SK-N-SH (cell line): ENCODE data around the gene NELFB. TPM values are rescaled to one million over a fixed set of nuclear protein-coding genes. Genes with fewer than 3 reads are reported as not detected.

Source experiments
- CTCF ChIA-PET: fragments of 300-600, 350-600 bp; formaldehyde crosslinking; extraction: SDS; loops from one replicate; lab custom pipeline; 2021; lab: Yijun Ruan, JAX
- POLR2A ChIA-PET: fragments of 350-600 bp; sonication (Branson Sonifier 250); formaldehyde crosslinking; extraction: SDS; loops from one replicate; lab custom pipeline; 2020; ENCODE audit warnings: antibody characterized with exemption, inconsistent platforms; lab: Yijun Ruan, JAX
- DNase-seq: peaks from one replicate; pipeline ENCODE4 v3.0.0; 2012
- H2AFZ ChIP-seq: fragments of 200-600 bp; sonication (generic); 2 replicates; pipeline ENCODE4 v1.8.1; 2016; ENCODE audit warnings: antibody characterized with exemption, mild to moderate bottlenecking, low read depth
- H3F3A ChIP-seq: fragments of 200-600 bp; sonication (generic); replicated peaks from 2 replicates; pipeline ENCODE3; 2016; ENCODE audit warnings: antibody characterized with exemption, mild to moderate bottlenecking; ENCODE audit not compliant: insufficient read depth
- H3K27ac ChIP-seq, 2 experiments: fragments of 200-500 bp in 1 of 2; fragments of 200-600 bp in 1 of 2; sonication (Bioruptor generic) in 1 of 2; sonication (generic), shearing (Covaris generic) in 1 of 2; 2 replicates each; pipeline versions ENCODE4 v1.5.1 to v1.6.1; 2014 to 2016; ENCODE audit warnings: low read depth in 2 of 2, inconsistent platforms in 1 of 2, low read length in 1 of 2, mild to moderate bottlenecking in 1 of 2, mixed read lengths in 1 of 2
- H3K27me3 ChIP-seq: fragments of 200-600 bp; sonication (generic), shearing (Covaris generic); 2 replicates; pipeline ENCODE4 v1.6.1; 2016; ENCODE audit warnings: mixed run types; ENCODE audit not compliant: insufficient read depth
- H3K36me3 ChIP-seq, 2 experiments: fragments of 200-500 bp in 1 of 2; fragments of 200-600 bp in 1 of 2; sonication (Bioruptor generic) in 1 of 2; sonication (generic) in 1 of 2; replicated peaks in 1 of 2; 2 replicates each; pipeline versions ENCODE3 to v1.5.1; 2014 to 2016; ENCODE audit warnings: low read length in 1 of 2, mild to moderate bottlenecking in 1 of 2; ENCODE audit not compliant: insufficient read depth in 2 of 2, control insufficient read depth in 1 of 2
- H3K4me1 ChIP-seq, 2 experiments: fragments of 200-500 bp in 1 of 2; fragments of 200-600 bp in 1 of 2; sonication (Bioruptor generic) in 1 of 2; sonication (generic), shearing (Covaris generic) in 1 of 2; 2 replicates each; pipeline versions ENCODE4 v1.5.1 to v1.6.1; 2014 to 2016; ENCODE audit warnings: low read depth in 1 of 2, low read length in 1 of 2, mixed run types in 1 of 2; ENCODE audit not compliant: insufficient read depth in 2 of 2, control insufficient read depth in 1 of 2
- H3K4me2 ChIP-seq: fragments of 200-600 bp; sonication (generic), shearing (Covaris generic); 2 replicates; pipeline ENCODE4 v1.6.1; 2017; ENCODE audit warnings: mixed run types
- H3K4me3 ChIP-seq, 2 experiments: fragments of 200-500 bp in 1 of 2; fragments of 200-600 bp in 1 of 2; sonication (Bioruptor generic) in 1 of 2; sonication (generic), shearing (Covaris generic) in 1 of 2; 2 replicates each; pipeline versions ENCODE4 v1.5.1 to v1.8.1; 2014 to 2016; ENCODE audit warnings: low read depth in 2 of 2, inconsistent platforms in 1 of 2, low read length in 1 of 2, mild to moderate bottlenecking in 1 of 2, mixed read lengths in 1 of 2, moderate library complexity in 1 of 2
- H3K79me2 ChIP-seq: fragments of 200-600 bp; sonication (generic); 2 replicates; pipeline ENCODE4 v1.8.1; 2017; ENCODE audit warnings: mild to moderate bottlenecking; ENCODE audit not compliant: insufficient read depth
- H3K9ac ChIP-seq: fragments of 200-600 bp; sonication (generic); 2 replicates; pipeline ENCODE4 v1.6.1; 2017; ENCODE audit warnings: mixed run types
- H3K9me2 ChIP-seq: fragments of 200-600 bp; sonication (generic); 2 replicates; pipeline ENCODE4 v1.6.1; 2017; ENCODE audit warnings: mixed run types
- H3K9me3 ChIP-seq: fragments of 200-600 bp; sonication (generic); 2 replicates; pipeline ENCODE4 v1.6.1; 2017; ENCODE audit warnings: mixed run types, mild to moderate bottlenecking, moderate library complexity
- H4K20me1 ChIP-seq: fragments of 200-600 bp; sonication (generic); 2 replicates; pipeline ENCODE4 v1.6.1; 2017; ENCODE audit warnings: mild to moderate bottlenecking, mixed run types; ENCODE audit not compliant: insufficient read depth
- CHD2 ChIP-seq: fragments of 150-350 bp; IDR thresholded peaks from 2 replicates; pipeline ENCODE4 v1.6.1; 2018; ENCODE audit warnings: low read length; ENCODE audit not compliant: partially characterized antibody
- EZH2phosphoT487 ChIP-seq: fragments of 200-600 bp; sonication (generic); IDR thresholded peaks from 2 replicates; pipeline ENCODE4 v1.6.1; 2017; ENCODE audit warnings: low read depth, mixed run types, mild to moderate bottlenecking, antibody characterized with exemption, moderate library complexity, borderline replicate concordance
- FOSL2 ChIP-seq: IDR thresholded peaks from 2 replicates; pipeline ENCODE4 v1.4.0; 2012; ENCODE audit warnings: low read depth, mild to moderate bottlenecking, moderate library complexity, borderline replicate concordance
- FOXJ3 ChIP-seq: sonication (generic); formaldehyde crosslinking; IDR thresholded peaks from 2 replicates; pipeline ENCODE4 v1.5.1; 2020; ENCODE audit warnings: mild to moderate bottlenecking, missing genetic modification reagents
- FOXM1 ChIP-seq: IDR thresholded peaks from 2 replicates; pipeline ENCODE4 v1.4.0; 2012; ENCODE audit warnings: low read depth, mild to moderate bottlenecking
- GABPA ChIP-seq: IDR thresholded peaks from 2 replicates; pipeline ENCODE4 v1.4.0; 2012; ENCODE audit warnings: low read depth, mild to moderate bottlenecking
- GATA2 ChIP-seq: sonication (generic); formaldehyde crosslinking; IDR thresholded peaks from 2 replicates; pipeline ENCODE4 v1.5.0; 2020; ENCODE audit warnings: mild to moderate bottlenecking, missing genetic modification reagents
- IRF3 ChIP-seq: fragments of 150-350 bp; IDR thresholded peaks from 2 replicates; pipeline ENCODE4 v1.6.1; 2016; ENCODE audit warnings: mild to moderate bottlenecking, low read depth, low read length
- JUND ChIP-seq: IDR thresholded peaks from 2 replicates; pipeline ENCODE4 v1.4.0; 2012
- MAX ChIP-seq: IDR thresholded peaks from 2 replicates; pipeline ENCODE4 v1.4.0; 2012; ENCODE audit warnings: low read depth
- MEF2A ChIP-seq: IDR thresholded peaks from 2 replicates; pipeline ENCODE4 v1.4.0; 2012; ENCODE audit warnings: low read depth, borderline replicate concordance
- MXI1 ChIP-seq: IDR thresholded peaks from 2 replicates; pipeline ENCODE4 v1.6.1; 2012; ENCODE audit warnings: mild to moderate bottlenecking, low read depth, low read length, improper control_type of control experiment
- NFIC ChIP-seq: IDR thresholded peaks from 2 replicates; pipeline ENCODE4 v1.4.0; 2012; ENCODE audit warnings: borderline replicate concordance
- NRF1 ChIP-seq: IDR thresholded peaks from 2 replicates; pipeline ENCODE4 v1.6.1; 2012; ENCODE audit warnings: low read depth, mild to moderate bottlenecking, low read length
- POLR2AphosphoS5 ChIP-seq: IDR thresholded peaks from 2 replicates; pipeline ENCODE4 v1.6.1; 2012; ENCODE audit warnings: low read depth, low read length
- RAD21 ChIP-seq: IDR thresholded peaks from 2 replicates; pipeline ENCODE4 v1.6.1; 2012; ENCODE audit warnings: mild to moderate bottlenecking, low read length
- REST ChIP-seq: IDR thresholded peaks from 2 replicates; pipeline ENCODE4 v1.6.1; 2012; ENCODE audit warnings: mild to moderate bottlenecking, low read depth, low read length, moderate library complexity
- RFX5 ChIP-seq: IDR thresholded peaks from 2 replicates; pipeline ENCODE4 v1.6.1; 2012; ENCODE audit warnings: mild to moderate bottlenecking, improper control_type of control experiment, low read length
- SIN3A ChIP-seq: IDR thresholded peaks from 2 replicates; pipeline ENCODE4 v1.6.1; 2012; ENCODE audit warnings: low read depth, mild to moderate bottlenecking, low read length, moderate library complexity, borderline replicate concordance
- TAF1 ChIP-seq: IDR thresholded peaks from 2 replicates; pipeline ENCODE4 v1.6.1; 2012; ENCODE audit warnings: low read depth, mild to moderate bottlenecking, low read length, moderate library complexity, borderline replicate concordance
- TEAD4 ChIP-seq: IDR thresholded peaks from 2 replicates; pipeline ENCODE4 v1.4.0; 2012; ENCODE audit warnings: mild to moderate bottlenecking, borderline replicate concordance; ENCODE audit not compliant: insufficient read depth
- YY1 ChIP-seq: IDR thresholded peaks from 2 replicates; pipeline ENCODE4 v1.4.0; 2012; ENCODE audit warnings: low read depth, mild to moderate bottlenecking
- WGBS: methylation state at CpG from one replicate; pipeline ENCODE4 v1.1.6; 2017; ENCODE audit warnings: low lambda C conversion rate; 5-methylcytosine and 5-hydroxymethylcytosine counted together
- polyA plus RNA-seq, 3 experiments: library from polyadenylated mRNA; depleted of rRNA; stranded (reverse); fragments of >200 nt; gene quantifications; 2 replicates each; pipeline ENCODE4 v1.2.3, GENCODE V29; 2012
- TF ChIP-seq, protein P1 (sequence below): IDR thresholded peaks from 2 replicates; pipeline ENCODE4 v1.4.0; 2012; ENCODE audit warnings: low read depth, borderline replicate concordance
- TF ChIP-seq, protein P2 (sequence below): fragments of 150-350 bp; IDR thresholded peaks from 2 replicates; pipeline ENCODE4 v1.6.1; 2017; ENCODE audit warnings: antibody characterized with exemption, low read length, low read depth, borderline replicate concordance
- TF ChIP-seq, protein P3 (sequence below): IDR thresholded peaks from 2 replicates; pipeline ENCODE4 v1.4.0; 2012; ENCODE audit warnings: low read depth, borderline replicate concordance

NELFB gene
- polyA plus RNA-seq, 1 of the 3 experiments (the other 2 are of a cell fraction), result 62.7 TPM

- H3K9me2 ChIP-seq, result no peaks in the 10 kb centered on the region
- peaks cover 55% of the 10 kb centered on the region for H3K79me2 ChIP-seq
- no peaks in the 10 kb centered on the region for H3K9me3 ChIP-seq
- H3K4me3 ChIP-seq, result peak overlapping the region; percentile 57 to 71
- peaks cover 29% of the 10 kb centered on the region for H4K20me1 ChIP-seq
- peak overlapping the region; percentile 94 for H3K9ac ChIP-seq
- H3K27me3 ChIP-seq, result no peaks in the 10 kb centered on the region
- WGBS, result no CpG with 5 or more reads among the region's 58 CpGs
- peak; percentile 84 for DNase-seq
- H3K4me2 ChIP-seq, result peak overlapping the region; percentile 97
- peaks cover 17 to 37% of the 10 kb centered on the region in 2 experiments; a peak in 2 of 4 replicates for H3K4me1 ChIP-seq
- POLR2A ChIA-PET, result interaction anchor here (0.8 to 6.4 kb wide), 20 partner anchors 10 to 170 kb away, joined by 3 to 83 read pairs (median 6); partner anchors contain the start of genes ANAPC2, CYSRT1, DPP7 and GRIN1
- CTCF ChIA-PET, result interaction anchor here (1.1 to 2.1 kb wide), 11 partner anchors 11 to 211 kb away, joined by 3 to 9 read pairs (median 4); partner anchors contain the start of genes EXD3, NELFB, NOXA1 and NPDC1
- TF ChIP-seq NRF1 (peak; percentile 59), MAX (peak; percentile 92), CHD2 (no peak), POLR2AphosphoS5 (no peak; the same call in 1 of the 2 replicates), EZH2phosphoT487 (no peak), REST (no peak), YY1 (no peak), FOXM1 (no peak), IRF3 (no peak), NFIC (peak; percentile 74), MXI1 (peak; percentile 84), RAD21 (no peak), TEAD4 (no peak), SIN3A (0 out of 2 replicates have a peak, but pooled peaks have one; percentile 6), GATA2 (CRISPR knock-in tag) (no peak), MEF2A (no peak), RFX5 (no peak), GABPA (no peak), JUND (no peak), FOXJ3 (CRISPR knock-in tag) (no peak), TAF1 (peak; percentile 65; the same call in 1 of the 2 replicates), FOSL2 (no peak)
- TF ChIP-seq, protein P1, sequence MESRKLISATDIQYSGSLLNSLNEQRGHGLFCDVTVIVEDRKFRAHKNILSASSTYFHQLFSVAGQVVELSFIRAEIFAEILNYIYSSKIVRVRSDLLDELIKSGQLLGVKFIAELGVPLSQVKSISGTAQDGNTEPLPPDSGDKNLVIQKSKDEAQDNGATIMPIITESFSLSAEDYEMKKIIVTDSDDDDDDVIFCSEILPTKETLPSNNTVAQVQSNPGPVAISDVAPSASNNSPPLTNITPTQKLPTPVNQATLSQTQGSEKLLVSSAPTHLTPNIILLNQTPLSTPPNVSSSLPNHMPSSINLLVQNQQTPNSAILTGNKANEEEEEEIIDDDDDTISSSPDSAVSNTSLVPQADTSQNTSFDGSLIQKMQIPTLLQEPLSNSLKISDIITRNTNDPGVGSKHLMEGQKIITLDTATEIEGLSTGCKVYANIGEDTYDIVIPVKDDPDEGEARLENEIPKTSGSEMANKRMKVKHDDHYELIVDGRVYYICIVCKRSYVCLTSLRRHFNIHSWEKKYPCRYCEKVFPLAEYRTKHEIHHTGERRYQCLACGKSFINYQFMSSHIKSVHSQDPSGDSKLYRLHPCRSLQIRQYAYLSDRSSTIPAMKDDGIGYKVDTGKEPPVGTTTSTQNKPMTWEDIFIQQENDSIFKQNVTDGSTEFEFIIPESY, result no peak
- TF ChIP-seq, protein P2, sequence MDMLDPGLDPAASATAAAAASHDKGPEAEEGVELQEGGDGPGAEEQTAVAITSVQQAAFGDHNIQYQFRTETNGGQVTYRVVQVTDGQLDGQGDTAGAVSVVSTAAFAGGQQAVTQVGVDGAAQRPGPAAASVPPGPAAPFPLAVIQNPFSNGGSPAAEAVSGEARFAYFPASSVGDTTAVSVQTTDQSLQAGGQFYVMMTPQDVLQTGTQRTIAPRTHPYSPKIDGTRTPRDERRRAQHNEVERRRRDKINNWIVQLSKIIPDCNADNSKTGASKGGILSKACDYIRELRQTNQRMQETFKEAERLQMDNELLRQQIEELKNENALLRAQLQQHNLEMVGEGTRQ, result no peak; the same call in 1 of the 2 replicates
- TF ChIP-seq, protein P3, sequence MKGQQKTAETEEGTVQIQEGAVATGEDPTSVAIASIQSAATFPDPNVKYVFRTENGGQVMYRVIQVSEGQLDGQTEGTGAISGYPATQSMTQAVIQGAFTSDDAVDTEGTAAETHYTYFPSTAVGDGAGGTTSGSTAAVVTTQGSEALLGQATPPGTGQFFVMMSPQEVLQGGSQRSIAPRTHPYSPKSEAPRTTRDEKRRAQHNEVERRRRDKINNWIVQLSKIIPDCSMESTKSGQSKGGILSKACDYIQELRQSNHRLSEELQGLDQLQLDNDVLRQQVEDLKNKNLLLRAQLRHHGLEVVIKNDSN, result peak; percentile 63
- H3K27ac ChIP-seq, result peak overlapping the region; percentile 95 to 98
- H3F3A ChIP-seq, result peaks cover 19% of the 10 kb centered on the region
- H3K36me3 ChIP-seq, result peaks cover 13 to 20% of the 10 kb centered on the region in 2 experiments
- H2AFZ ChIP-seq, result peak overlapping the region; percentile 58; the same call in 1 of the 2 replicates
Observed at GRCh38 chr9:137240318-137240840, 14.7 kb upstream of the NELFB start.
